Lower lobe of right lung (tissue), 2 donors: ENCODE results near the gene MYO5B. TPM values are rescaled to one million over a fixed set of nuclear protein-coding genes. Genes with fewer than 3 reads are reported as not detected.

ENCODE experiments used
- ATAC-seq, 2 donors: fragments of 200-7000 bp; cut with Tn5 transposase; one replicate each; pipeline ENCODE4 v1.9.1; 2020 to 2022; ENCODE audit warnings: mild to moderate bottlenecking in 2 of 2, moderate library complexity in 2 of 2
- DNase-seq: peaks from one replicate; pipeline ENCODE4 v3.0.0-alpha.2; 2020
- H3K27ac ChIP-seq: fragments of 200-600 bp; one replicate; pipeline ENCODE4 v1.8.0; 2022
- H3K27me3 ChIP-seq: fragments of 200-600 bp; one replicate; pipeline ENCODE4 v1.8.0; 2022; ENCODE audit warnings: low read depth
- H3K36me3 ChIP-seq: fragments of 200-600 bp; one replicate; pipeline ENCODE4 v1.8.0; 2022; ENCODE audit warnings: mild to moderate bottlenecking
- H3K4me1 ChIP-seq: fragments of 200-600 bp; one replicate; pipeline ENCODE4 v1.8.0; 2022
- H3K4me3 ChIP-seq: fragments of 200-600 bp; one replicate; pipeline ENCODE4 v1.8.0; 2022; ENCODE audit warnings: mild to moderate bottlenecking
- H3K9me3 ChIP-seq: fragments of 200-600 bp; one replicate; pipeline ENCODE4 v1.8.0; 2022
- CTCF ChIP-seq: fragments of 200-600 bp; IDR thresholded peaks from one replicate; pipeline ENCODE4 v1.8.0; 2022; ENCODE audit warnings: antibody characterized with exemption, mild to moderate bottlenecking
- intact Hi-C: fragments of 100-400 bp; cut with DNase I; formaldehyde crosslinking; loops from one replicate; pipeline ENCODE4 v1.11.0; 2022
- total RNA-seq: library from RNA; stranded (reverse); fragmentation: NEBNext Ultra II Directional; extraction: Animal tissue kit (Norgen Biotek cat#: 25700); gene quantifications from one replicate; pipeline ENCODE4 v1.2.1, GENCODE V29; 2021
- donor health status: DM: no; HTN: yes; CAD: no; lungs with severe emphysema.

Gene MYO5B
- total RNA-seq, 1 donor from 2014 or later = 23.3 TPM

DNA sequence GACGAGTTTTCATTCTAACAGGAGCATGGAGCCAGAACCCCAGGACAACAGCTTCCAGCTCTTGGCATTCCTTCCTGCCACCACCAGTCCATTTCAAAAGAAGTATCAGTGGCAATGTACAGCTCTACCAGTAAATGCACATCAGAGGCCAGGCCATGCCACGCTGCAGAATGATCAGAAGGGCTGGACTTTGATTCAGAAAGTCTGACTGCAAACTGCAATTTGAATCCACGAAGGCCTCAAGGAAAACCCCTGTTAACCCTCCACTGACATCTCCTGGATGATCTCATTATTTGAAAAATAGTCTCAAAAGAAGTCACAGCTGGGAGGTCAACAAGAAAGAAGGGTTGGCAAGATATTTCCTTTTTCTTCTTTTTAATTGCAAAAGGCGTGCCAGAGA is 119.2 kb downstream of the MYO5B start:
- TF ChIP-seq CTCF = no peak
- DNase-seq (no peak), ATAC-seq (no peak)
- Histone ChIP-seq H3K4me1 (no peaks in the 10 kb centered on the region), H3K9me3 (no peaks in the 10 kb centered on the region), H3K27ac (no peak overlapping the region), H3K27me3 (no peaks in the 10 kb centered on the region), H3K4me3 (no peak overlapping the region), H3K36me3 (no peaks in the 10 kb centered on the region)
- intact Hi-C loops = no loop called here

DNA sequence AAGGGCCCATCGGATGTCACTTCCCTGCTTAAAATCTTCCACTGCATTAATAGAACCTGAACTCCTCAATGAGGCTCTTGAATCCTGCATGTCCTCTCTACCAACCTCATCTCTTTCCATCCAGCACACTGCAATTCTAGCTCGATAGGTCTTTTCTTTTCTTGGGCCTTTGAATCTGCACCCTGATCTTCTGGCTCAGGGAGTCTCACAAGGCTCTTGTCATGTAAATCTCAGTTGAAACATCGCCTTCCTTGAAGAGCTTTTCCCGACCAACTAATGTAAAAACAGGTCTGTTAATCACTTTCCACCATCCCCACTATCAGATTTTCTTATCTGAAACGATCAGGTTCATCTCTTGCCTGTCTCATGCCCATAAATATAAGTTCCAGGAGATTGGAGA is 120.5 kb downstream of the MYO5B start:
- no peaks in the 10 kb centered on the region for H3K27me3 ChIP-seq
- no peak overlapping the region for H3K4me3 ChIP-seq
- H3K4me1 ChIP-seq = no peaks in the 10 kb centered on the region
- no peak overlapping the region for H3K27ac ChIP-seq
- no peak for TF ChIP-seq CTCF
- intact Hi-C loops = no loop called here
- DNase-seq (no peak), ATAC-seq (no peak)
- no peaks in the 10 kb centered on the region for H3K36me3 ChIP-seq
- no peaks in the 10 kb centered on the region for H3K9me3 ChIP-seq

- intact Hi-C loops = no loop called here
- ATAC-seq (no peak), DNase-seq (no peak)
- Histone ChIP-seq H3K36me3 (no peaks in the 10 kb centered on the region), H3K4me3 (no peak overlapping the region), H3K4me1 (no peaks in the 10 kb centered on the region), H3K9me3 (no peaks in the 10 kb centered on the region), H3K27ac (no peak overlapping the region), H3K27me3 (no peaks in the 10 kb centered on the region)
- TF ChIP-seq CTCF = no peak
These were observed 121.6 kb downstream of the MYO5B start for GRCh38 chr18:50073319-50073718.

- DNase-seq (no peak), ATAC-seq (no peak)
- TF ChIP-seq CTCF = no peak
- Histone ChIP-seq H3K27me3 (no peaks in the 10 kb centered on the region), H3K4me3 (no peak overlapping the region), H3K4me1 (no peaks in the 10 kb centered on the region), H3K36me3 (no peaks in the 10 kb centered on the region), H3K27ac (no peak overlapping the region), H3K9me3 (no peaks in the 10 kb centered on the region)
- intact Hi-C loops = no loop called here
These were observed 122.8 kb downstream of the MYO5B start for GRCh38 chr18:50072146-50072545.

- no peaks in the 10 kb centered on the region for H3K27me3 ChIP-seq
- no peaks in the 10 kb centered on the region for H3K36me3 ChIP-seq
- no peak for TF ChIP-seq CTCF
- no peaks in the 10 kb centered on the region for H3K4me1 ChIP-seq
- no peaks in the 10 kb centered on the region for H3K9me3 ChIP-seq
- H3K4me3 ChIP-seq = no peak overlapping the region
- intact Hi-C loops = no loop called here
- H3K27ac ChIP-seq = no peak overlapping the region
- no peak for ATAC-seq
- no peak for DNase-seq
These were observed 123.5 kb downstream of the MYO5B start for GRCh38 chr18:50071397-50071796.

- intact Hi-C loops = no loop called here
- Histone ChIP-seq H3K9me3 (no peaks in the 10 kb centered on the region), H3K4me3 (no peak overlapping the region), H3K27me3 (no peaks in the 10 kb centered on the region), H3K27ac (no peak overlapping the region), H3K36me3 (no peaks in the 10 kb centered on the region), H3K4me1 (no peaks in the 10 kb centered on the region)
- TF ChIP-seq CTCF = no peak
- ATAC-seq = no peak
- DNase-seq = no peak
These were observed 125.5 kb downstream of the MYO5B start for GRCh38 chr18:50069422-50069821.
